K562 (cell line): ENCODE measurements around the gene SNX33.

Source experiments
- CHD4 ChIP-seq: fragments of 200-600 bp; sonication (generic); IDR thresholded peaks from 3 replicates; pipeline ENCODE4 v1.6.1; 2012; ENCODE audit warnings: low read depth, mild to moderate bottlenecking, mixed read lengths, low read length, inconsistent platforms; ENCODE audit not compliant: insufficient read depth, insufficient replicate concordance, poor library complexity, severe bottlenecking
- IRF1 ChIP-seq: sonication (generic); formaldehyde crosslinking; IDR thresholded peaks from 2 replicates; pipeline ENCODE4 v1.8.0; 2022; ENCODE audit warnings: missing genetic modification reagents, mild to moderate bottlenecking, borderline replicate concordance
- MTA3 ChIP-seq: fragments of 450-650 bp; formaldehyde crosslinking; IDR thresholded peaks from 2 replicates; pipeline ENCODE4 v1.6.1; 2017; ENCODE audit warnings: mild to moderate bottlenecking, borderline replicate concordance
- NFE2L1 ChIP-seq: fragments of 450-650 bp; IDR thresholded peaks from 2 replicates; pipeline ENCODE4 v1.6.1; 2016; ENCODE audit warnings: missing genetic modification characterization, low read depth, mild to moderate bottlenecking, missing compliant biosample characterization, moderate library complexity, borderline replicate concordance
- ZNF384 ChIP-seq: IDR thresholded peaks from 2 replicates; pipeline ENCODE4 v1.6.1; 2012; ENCODE audit warnings: low read depth, low read length, improper control_type of control experiment
- ZNF583 ChIP-seq: fragments of 250-450 bp; sonication (Bioruptor Pico); IDR thresholded peaks from 2 replicates; pipeline ENCODE4 v1.4.0; 2020

- no peak for TF ChIP-seq NFE2L1
- no peak for TF ChIP-seq ZNF583 (CRISPR knock-in tag)
- TF ChIP-seq MTA3: no peak
- no peak for TF ChIP-seq CHD4
- no peak for TF ChIP-seq IRF1
- no peak for TF ChIP-seq ZNF384
Observed at GRCh38 chr15:75656813-75657212, 9.1 kb downstream of the SNX33 start.
